H1 (cell line): Measurements from ENCODE around the gene TFG. TPM values are rescaled to one million over a fixed set of nuclear protein-coding genes. Genes with fewer than 3 reads are reported as not detected.

ENCODE experiments used
- KDM1A ChIP-seq: fragments of 200-600, 300-600 bp; sonication (generic); IDR thresholded peaks from 2 replicates; pipeline ENCODE4 v1.7.1; 2016; ENCODE audit warnings: mild to moderate bottlenecking, low read length, borderline replicate concordance
- TCF12 ChIP-seq: IDR thresholded peaks from 2 replicates; pipeline ENCODE4 v1.6.1; 2011; ENCODE audit warnings: low read depth, mild to moderate bottlenecking, low read length
- polyA plus RNA-seq, 7 experiments: library from polyadenylated mRNA; depleted of rRNA in 3 of 7; stranded (reverse) in 5 of 7; unstranded in 2 of 7; fragments of >200 nt in 5 of 7; fragments of 200-250 nt in 2 of 7; gene quantifications; 1 replicate in 5 of 7; 2 replicates in 1 of 7; 4 replicates in 1 of 7; pipeline versions ENCODE4 v1.2.1 to v1.2.3, GENCODE V29; 2011 to 2013; ENCODE audit warnings: missing spikeins in 2 of 7, mixed read lengths in 2 of 7
- total RNA-seq: library from RNA; stranded (reverse); fragmentation: NEBNext Ultra II Directional; extraction: Animal tissue kit (Norgen Biotek cat#: 25700); gene quantifications from 2 replicates; pipeline ENCODE4 v1.2.1, GENCODE V29; 2021

The TFG gene
- total and polyA plus RNA-seq, 2 of the 8 experiments (the other 6 are each of a cell fraction or from before 2014, with no cell fraction given) = 81.9 to 98.4 TPM

GRCh38 chr3:100745617-100746016 is 36.3 kb downstream of the TFG start (continued):
- TF ChIP-seq KDM1A (no peak), TCF12 (no peak)
